M059J (cell line): ENCODE results near the gene ANGEL1. TPM values are rescaled to one million over a fixed set of nuclear protein-coding genes. Genes with fewer than 3 reads are reported as not detected.

Experiments
- total RNA-seq: library from RNA; depleted of rRNA; stranded (reverse); fragments of >200 nt; shearing (Covaris generic); gene quantifications from 2 replicates; pipeline ENCODE4 v1.2.3, GENCODE V29; 2014; rRNA removed

The ANGEL1 gene
- total RNA-seq, 1 experiment from 2014 or later: 6.6 TPM

Other genes with a start within 250 kb of the ANGEL1 start
- gene VASH1, start 51.4 kb downstream of the ANGEL1 start, total RNA-seq: 0.20 and 0.54 TPM in 2 replicates
- gene LRRC74A, start 13.5 kb upstream of the ANGEL1 start, total RNA-seq: not detected in 2 replicates
- gene IRF2BPL, start 215.8 kb upstream of the ANGEL1 start, total RNA-seq: 13.2 and 31.7 TPM in 2 replicates